HG03439 (cell line): ENCODE data around the gene UNK.

Experiments used
- ATAC-seq: cut with Tn5 transposase; IDR thresholded peaks from one replicate; pipeline ENCODE4 v1.9.1; 2021; ENCODE audit warnings: mild to moderate bottlenecking, moderate library complexity; ENCODE audit not compliant: unreplicated experiment

Gene UNK, protein sequence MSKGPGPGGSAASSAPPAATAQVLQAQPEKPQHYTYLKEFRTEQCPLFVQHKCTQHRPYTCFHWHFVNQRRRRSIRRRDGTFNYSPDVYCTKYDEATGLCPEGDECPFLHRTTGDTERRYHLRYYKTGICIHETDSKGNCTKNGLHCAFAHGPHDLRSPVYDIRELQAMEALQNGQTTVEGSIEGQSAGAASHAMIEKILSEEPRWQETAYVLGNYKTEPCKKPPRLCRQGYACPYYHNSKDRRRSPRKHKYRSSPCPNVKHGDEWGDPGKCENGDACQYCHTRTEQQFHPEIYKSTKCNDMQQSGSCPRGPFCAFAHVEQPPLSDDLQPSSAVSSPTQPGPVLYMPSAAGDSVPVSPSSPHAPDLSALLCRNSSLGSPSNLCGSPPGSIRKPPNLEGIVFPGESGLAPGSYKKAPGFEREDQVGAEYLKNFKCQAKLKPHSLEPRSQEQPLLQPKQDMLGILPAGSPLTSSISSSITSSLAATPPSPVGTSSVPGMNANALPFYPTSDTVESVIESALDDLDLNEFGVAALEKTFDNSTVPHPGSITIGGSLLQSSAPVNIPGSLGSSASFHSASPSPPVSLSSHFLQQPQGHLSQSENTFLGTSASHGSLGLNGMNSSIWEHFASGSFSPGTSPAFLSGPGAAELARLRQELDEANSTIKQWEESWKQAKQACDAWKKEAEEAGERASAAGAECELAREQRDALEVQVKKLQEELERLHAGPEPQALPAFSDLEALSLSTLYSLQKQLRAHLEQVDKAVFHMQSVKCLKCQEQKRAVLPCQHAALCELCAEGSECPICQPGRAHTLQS

DNA sequence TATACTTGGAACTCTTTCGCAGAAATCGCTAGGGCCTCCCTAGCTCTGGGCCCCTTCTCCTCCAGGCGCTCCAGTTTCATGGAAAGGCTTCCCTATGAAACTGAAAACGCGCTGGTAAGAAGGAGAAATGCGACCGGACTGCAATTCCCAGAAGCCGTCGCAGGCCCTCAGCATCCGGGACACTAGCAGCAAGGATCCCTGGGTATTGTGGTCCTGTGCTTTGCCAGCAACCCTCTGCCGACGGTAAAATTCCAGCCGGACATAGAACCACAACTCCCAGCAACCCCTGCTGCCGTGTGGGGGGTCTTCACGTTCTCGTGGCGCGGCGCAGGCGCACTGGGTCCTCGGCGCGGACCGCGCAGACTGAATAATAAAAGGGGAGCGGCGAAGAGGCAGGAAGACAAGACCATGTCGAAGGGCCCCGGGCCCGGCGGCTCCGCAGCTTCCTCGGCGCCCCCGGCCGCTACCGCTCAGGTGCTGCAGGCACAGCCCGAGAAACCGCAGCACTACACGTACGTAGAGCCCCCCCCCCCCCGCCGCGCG lies at the start of gene UNK:
Gene UNK (plus strand): TSS at position 334 of the 543 bp plus-strand sequence. CDS start 75 bp downstream, at position 409.
- peak; percentile 55 for ATAC-seq

DNA sequence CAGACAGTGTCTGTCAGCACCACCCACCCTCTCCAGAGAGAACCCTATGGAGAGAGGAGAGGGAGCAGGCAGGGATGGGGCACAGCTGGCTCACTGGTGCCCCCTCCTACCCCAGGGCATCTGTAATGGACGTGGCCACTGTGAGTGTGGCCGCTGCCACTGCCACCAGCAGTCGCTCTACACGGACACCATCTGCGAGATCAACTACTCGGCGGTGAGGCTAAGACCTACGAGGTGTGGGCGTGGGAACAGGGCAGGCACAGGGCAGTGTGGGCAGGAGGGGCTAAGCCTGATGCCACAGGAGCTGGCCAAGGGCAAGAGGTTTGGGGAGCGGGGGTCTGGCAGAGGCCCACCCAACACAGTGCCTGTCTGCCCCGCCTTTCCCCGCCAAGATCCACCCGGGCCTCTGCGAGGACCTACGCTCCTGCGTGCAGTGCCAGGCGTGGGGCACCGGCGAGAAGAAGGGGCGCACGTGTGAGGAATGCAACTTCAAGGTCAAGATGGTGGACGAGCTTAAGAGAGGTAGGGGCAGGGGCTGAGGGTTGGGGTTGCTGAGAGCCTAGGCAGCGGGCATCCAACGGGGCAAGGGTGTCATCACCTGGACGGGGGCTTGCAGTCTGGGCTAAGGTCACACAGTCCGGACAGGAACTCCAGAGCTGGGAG lies 48.3 kb upstream of the UNK start:
- ATAC-seq = no peak

DNA sequence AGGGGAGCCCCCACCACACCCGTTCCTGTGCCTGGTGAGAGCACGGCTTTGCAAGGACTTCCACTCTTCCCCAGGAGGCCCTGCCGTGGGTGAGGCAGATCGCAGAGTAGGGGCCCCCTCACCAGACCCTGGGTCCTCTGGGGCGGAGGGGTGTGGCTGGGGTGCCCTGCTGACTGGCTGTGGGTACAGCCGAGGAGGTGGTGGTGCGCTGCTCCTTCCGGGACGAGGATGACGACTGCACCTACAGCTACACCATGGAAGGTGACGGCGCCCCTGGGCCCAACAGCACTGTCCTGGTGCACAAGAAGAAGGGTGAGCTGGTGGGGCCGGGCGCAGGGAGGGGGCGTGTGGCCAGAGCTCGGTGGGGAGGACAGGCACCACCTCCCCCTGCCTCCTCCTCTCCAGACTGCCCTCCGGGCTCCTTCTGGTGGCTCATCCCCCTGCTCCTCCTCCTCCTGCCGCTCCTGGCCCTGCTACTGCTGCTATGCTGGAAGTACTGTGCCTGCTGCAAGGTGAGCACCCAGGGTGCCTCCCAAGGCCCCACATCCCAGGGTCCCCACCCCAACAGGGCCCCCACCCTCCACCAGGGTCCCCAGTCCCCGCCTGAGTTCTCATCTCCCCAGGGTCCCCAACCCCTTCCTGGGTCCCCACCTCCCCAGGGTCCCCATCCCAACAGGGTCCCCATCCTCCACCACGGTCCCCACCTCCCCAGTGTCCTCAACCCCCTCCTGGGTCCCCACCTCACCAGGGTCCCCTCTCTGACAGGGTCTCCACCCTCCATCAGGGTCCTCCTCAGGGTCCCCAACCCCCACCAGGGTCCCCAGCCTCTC lies 47.3 kb upstream of the UNK start:
- no peak for ATAC-seq

DNA sequence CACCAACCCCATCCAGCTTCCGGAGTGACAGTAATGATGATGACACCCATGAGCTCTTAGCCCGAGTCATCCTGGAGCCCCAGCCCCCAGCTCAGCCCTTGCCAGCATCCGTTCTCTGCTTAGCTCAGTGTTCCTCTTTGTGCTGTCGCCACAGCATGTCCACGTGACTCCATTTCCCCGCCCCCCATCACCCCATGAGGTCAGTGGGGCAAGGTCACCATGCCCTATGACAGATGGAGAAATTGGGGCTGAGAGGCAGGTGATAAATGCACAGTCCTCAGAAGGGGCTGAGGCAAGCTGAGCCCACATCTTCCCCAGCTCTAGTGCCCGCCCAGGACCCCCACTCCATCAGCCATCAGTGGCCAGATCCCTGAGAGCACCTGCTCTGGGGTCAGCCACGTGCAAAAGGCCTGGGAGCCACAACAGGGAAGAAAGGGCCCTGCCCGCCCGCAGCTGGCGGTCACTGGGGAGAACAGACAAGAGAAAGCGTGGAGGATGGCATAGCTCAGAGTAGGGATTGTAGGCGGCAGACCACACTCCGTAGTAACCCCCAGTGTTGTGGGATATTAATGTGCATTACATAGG lies 46.3 kb upstream of the UNK start:
- no peak for ATAC-seq

DNA sequence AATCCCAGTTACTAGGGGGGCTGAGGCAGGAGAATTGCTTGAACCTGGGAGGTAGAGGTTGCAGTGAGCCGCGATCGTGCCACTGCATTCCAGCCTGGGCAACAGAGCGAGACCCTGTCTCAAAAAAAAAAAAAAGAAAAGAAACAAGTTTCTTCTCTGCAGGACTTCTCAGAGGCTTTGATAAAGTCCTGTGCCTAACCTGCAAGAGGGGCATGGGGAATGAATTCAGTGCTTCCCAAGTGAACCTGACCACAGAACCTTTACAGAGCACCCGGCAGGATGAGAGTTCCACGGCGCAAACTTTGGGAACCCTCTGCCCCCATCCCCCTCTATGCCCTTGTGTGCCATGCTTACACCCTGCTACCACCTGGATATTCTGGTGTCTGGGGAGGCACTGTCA lies 45.4 kb upstream of the UNK start:
- ATAC-seq = no peak

DNA sequence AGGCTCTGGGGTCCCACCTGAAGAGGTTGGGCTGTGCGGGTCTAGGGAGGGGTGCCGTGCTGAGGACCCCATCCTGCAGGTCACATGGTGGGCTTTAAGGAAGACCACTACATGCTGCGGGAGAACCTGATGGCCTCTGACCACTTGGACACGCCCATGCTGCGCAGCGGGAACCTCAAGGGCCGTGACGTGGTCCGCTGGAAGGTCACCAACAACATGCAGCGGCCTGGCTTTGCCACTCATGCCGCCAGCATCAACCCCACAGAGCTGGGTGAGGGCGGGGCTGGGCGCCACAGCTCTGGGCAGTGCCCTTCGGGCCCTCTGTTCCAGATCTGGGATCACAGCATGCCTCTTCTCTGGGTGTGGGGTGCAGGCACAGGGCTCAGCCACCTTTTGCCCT lies 44.8 kb upstream of the UNK start:
- ATAC-seq = no peak

DNA sequence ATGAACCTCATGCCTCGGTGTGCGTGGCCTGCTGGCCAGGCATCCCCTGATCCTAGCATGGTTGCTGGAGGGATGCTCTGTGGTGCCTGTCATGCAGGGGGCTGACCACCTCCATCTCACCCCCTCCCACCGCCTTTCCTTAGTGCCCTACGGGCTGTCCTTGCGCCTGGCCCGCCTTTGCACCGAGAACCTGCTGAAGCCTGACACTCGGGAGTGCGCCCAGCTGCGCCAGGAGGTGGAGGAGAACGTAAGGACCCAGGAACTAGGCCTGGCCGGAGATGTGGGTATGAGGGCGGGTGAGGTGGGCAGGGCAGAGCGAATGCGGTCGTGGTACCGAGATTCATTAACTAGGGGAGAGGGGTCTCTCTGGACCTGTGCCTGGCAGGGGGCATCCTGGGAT lies 44.4 kb upstream of the UNK start:
- no peak for ATAC-seq

DNA sequence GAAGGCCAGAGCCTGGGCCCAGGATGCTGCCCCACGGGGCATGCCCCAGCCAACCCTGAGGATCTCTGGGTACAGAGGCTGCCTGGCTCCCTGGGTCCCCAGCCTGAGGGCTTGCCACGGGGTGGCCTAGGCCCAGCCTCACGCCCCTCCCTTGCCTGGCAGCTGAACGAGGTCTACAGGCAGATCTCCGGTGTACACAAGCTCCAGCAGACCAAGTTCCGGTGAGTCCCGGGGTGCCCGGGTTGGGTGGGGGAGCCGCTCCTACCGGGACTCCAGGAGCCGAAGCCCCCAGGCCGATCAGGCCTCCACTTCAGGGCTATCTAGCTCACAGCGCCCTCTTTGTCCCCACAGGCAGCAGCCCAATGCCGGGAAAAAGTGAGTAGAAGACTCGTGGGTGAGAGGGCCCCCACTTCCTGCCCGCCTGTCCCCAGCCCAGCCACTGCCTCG lies 44.0 kb upstream of the UNK start:
- ATAC-seq = no peak

DNA sequence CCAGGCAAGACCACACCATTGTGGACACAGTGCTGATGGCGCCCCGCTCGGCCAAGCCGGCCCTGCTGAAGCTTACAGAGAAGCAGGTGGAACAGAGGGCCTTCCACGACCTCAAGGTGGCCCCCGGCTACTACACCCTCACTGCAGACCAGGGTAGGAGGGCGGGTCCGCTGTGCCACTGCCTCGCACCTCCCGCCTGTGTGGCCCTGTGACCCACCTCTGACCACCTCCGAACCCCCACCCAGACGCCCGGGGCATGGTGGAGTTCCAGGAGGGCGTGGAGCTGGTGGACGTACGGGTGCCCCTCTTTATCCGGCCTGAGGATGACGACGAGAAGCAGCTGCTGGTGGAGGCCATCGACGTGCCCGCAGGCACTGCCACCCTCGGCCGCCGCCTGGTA lies 42.3 kb upstream of the UNK start:
- ATAC-seq = no peak

DNA sequence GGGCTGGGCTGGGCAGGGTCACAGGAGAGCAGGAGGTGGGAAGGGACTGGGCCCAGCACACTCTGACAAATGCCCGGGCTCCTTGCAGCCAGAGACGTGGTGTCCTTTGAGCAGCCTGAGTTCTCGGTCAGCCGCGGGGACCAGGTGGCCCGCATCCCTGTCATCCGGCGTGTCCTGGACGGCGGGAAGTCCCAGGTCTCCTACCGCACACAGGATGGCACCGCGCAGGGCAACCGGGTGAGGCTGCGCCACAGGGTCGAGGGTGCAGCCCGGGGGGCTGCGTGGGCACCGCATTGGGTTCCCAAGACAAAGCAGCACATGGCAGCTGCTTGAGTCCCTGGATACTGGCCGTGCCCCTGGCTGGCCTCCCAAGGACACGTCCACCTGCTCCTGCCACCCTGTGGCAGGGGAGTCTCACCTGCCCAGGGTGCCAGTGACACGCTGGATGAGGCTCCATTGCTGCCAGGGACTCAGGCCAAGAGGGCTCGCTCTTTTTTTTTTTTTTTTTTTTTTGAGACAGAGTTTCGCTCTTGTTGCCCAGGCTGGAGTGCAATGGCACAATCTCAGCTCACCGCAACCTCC lies 40.9 kb upstream of the UNK start:
- ATAC-seq = no peak

DNA sequence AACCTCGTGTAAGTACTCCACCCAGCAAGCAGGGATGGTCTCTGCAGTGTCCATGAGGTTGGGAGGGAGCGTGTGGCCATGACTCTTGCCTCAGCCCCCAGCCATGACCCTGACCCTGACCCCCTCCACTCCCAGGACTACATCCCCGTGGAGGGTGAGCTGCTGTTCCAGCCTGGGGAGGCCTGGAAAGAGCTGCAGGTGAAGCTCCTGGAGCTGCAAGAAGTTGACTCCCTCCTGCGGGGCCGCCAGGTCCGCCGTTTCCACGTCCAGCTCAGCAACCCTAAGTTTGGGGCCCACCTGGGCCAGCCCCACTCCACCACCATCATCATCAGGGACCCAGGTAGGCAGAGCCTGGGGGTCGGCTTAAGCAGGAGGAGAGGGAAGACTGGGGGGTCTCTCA lies 35.9 kb upstream of the UNK start:
- no peak for ATAC-seq

DNA sequence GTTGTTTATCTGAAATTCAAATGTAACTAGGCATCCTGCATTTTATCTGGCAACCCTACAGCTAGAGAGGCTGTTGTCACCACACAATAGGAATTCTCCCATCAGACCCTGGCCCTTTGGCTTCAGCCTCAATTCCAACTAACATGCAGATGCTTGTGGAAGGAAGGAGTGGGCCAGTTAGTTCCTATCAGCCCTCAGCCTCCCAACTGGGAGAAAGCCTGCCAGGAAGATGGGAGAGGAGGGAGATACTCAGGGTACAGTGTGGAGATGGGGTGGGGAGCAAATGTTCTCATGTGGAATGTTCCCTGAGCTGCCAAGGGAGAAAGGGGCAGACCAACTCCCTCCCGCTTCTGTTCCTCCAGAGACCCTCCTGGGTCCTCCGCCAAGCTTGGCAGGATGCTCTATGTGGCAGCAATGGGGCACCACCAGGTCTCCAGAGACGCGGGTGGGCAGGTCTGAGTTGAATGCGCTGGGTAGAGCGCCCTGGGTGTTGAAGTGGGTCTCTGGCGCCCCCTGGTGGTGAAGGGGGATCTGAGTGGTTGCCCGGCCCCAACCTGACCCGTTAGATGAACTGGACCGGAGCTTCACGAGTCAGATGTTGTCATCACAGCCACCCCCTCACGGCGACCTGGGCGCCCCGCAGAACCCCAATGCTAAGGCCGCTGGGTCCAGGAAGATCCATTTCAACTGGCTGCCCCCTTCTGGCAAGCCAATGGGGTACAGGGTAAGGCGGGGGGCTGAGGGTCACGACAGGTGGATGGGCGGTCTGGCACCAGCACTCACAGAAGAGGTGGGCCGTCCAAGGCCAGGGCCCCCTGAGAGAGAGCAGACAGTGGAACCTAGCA lies 34.8 kb upstream of the UNK start:
- no peak for ATAC-seq

DNA sequence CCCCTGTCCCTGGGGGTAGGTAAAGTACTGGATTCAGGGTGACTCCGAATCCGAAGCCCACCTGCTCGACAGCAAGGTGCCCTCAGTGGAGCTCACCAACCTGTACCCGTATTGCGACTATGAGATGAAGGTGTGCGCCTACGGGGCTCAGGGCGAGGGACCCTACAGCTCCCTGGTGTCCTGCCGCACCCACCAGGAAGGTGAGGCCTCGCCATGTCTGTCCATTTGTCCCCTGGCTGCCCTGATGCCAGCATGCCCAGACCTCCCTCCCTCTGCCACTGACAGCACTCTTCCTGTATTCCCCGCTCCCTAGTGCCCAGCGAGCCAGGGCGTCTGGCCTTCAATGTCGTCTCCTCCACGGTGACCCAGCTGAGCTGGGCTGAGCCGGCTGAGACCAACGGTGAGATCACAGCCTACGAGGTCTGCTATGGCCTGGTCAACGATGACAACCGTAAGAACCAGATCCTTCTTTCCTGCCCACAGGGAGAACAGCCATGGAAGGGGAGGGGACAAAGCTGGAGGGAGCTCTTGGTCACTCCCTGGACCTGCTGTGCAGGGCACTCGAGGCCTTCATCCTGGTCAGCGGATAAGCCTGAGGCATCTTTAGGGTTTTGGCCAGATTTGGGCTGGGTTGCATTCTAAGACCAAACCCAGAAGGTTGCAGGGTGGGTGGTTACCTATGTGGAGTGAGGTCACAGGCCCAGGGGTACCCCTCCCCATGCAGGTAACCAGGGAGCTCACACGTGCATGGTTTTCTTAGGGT lies 33.8 kb upstream of the UNK start:
- no peak for ATAC-seq

DNA sequence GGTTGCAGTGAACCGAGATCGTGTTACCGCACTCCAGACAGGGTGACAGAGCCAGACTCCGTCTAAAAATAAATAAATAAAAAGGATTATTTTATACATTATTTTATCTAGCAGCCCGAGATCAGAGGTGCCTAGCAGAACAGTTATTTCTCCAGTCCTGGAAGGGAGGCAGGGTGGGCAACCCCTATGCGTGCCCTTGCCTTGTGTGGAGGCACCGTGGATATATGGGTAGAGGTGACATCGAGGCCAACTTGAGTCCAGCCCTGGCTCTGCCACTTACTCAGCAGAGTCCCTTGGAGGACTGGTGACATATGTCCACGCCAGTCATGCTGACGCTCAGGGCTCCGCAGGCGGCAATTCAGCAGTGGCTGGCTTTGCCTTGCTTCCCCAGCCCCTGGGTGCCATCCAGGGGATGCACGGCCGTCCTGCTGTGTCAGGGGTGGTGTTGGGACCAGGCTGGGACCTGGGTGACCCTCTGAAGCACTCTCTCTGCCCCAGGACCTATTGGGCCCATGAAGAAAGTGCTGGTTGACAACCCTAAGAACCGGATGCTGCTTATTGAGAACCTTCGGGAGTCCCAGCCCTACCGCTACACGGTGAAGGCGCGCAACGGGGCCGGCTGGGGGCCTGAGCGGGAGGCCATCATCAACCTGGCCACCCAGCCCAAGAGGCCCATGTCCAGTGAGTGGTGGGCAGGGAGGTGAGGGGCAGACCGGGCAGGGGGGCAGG lies 32.8 kb upstream of the UNK start:
- ATAC-seq = no peak

DNA sequence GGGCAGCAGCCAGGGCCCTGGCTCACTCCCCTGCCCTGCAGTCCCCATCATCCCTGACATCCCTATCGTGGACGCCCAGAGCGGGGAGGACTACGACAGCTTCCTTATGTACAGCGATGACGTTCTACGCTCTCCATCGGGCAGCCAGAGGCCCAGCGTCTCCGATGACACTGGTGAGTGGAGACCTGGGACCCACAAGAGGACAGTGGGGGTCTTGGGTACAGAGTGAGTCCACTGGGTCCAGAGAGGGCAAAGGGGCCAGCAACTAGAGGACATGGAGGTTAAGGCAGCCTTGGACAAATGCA lies 32.2 kb upstream of the UNK start:
- no peak for ATAC-seq

DNA sequence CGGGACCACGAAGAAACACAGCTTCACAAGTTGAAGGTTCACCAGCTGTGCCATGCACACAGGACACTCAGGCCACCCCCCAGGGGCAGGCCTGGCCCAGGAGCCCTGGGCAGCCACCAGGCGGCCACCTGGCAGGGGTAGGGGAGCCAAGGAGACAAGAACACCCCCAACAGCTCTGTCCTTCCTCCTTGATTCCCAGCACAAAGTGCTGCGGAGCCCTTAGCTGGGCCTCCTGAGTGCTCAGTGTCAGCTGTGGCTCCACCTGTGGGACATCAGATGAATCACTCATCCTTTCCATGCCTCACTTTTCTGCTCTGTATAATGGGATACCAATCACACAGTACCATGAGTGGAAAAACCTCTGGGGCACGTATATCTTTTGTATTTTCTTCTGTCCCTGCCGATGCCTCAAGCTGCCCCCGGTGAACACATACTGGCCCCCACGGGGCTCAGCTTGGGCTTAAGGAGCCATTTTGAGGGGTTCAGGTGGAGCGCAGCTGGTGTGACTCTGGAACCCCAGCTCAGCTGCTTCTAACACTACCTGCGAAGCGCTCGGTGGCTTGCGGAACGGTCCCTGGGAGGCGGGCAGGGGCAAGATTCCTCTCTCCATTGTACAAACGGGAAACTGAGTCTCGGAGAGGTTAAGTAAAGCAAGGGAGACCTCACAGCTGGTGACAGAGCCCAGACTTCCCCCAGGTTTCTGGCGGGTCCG lies 31.6 kb upstream of the UNK start:
- no peak for ATAC-seq
